GM12892 (cell line): ENCODE data around the gene GPC2.

Experiments used
- DNase-seq: peaks from one replicate; pipeline ENCODE4 v3.0.0; 2011; ENCODE audit not compliant: insufficient read length
- FAIRE-seq: peaks from 2 replicates; lab custom pipeline; 2011; peaks lifted over from hg19 to GRCh38; lab: Jason Lieb, UNC
- POLR2A ChIP-seq: IDR thresholded peaks from 2 replicates; pipeline ENCODE4 v1.6.1; 2011; ENCODE audit warnings: low read depth, low read length, control low read depth
- POLR2AphosphoS5 ChIP-seq: IDR thresholded peaks from 2 replicates; pipeline ENCODE4 v1.6.1; 2011; ENCODE audit warnings: low read depth, low read length, control low read depth
- TAF1 ChIP-seq: IDR thresholded peaks from 2 replicates; pipeline ENCODE4 v1.6.1; 2011; ENCODE audit warnings: low read depth, mild to moderate bottlenecking, control low read depth, low read length, borderline replicate concordance

Gene GPC2

GRCh38 chr7:100127866-100128636 is 49.1 kb downstream of the GPC2 start:
- TF ChIP-seq POLR2AphosphoS5 (no peak), TAF1 (no peak), POLR2A (no peak)
- FAIRE-seq (no peak), DNase-seq (no peak)

DNA sequence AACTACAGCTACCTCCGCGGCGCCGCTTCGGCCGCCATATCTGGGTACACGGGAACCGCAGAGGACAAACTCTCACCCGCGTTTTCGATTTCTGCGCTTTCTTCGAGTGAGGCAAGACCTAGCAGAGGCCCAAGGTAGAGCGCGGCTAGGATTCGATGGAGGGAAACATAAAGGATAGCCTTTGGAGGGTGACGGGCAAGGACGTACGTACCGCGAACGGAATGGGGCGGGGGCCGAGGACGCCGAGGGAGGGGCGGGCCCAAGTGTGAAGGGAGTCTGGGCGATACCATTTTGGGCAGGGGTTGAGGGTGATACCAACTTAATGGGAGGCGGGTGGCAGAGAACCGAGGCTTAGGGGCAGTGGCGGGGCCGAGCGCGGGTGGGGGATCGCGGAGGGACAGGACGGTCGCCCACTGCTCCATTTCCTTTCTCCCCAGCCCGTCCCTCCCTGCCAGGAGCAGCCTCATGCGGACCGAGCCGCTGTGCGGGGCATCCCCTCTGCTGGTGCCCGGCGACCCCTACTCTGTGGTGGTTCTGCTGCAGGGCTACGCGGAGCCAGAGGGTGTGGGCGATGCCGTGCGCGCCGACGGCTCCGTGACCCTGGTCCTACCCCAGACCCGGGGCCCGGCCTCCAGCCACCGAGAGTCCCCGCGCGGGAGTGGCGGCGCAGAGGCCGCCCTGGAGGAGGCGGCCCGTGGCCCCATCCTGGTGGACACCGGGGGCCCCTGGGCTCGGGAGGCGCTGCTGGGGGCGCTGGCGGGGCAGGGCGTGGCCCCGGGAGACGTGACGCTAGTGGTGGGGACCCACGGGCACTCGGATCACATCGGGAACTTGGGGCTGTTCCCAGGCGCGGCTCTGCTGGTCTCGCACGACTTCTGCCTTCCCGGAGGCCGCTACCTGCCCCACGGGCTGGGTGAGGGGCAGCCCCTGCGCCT is 50.0 kb downstream of the GPC2 start, which contains the start of gene MBLAC1:
MBLAC1 (plus strand) TSS at position 37 of the 935 bp plus-strand sequence; CDS start at position 466, 429 bp downstream.
- DNase-seq, result peak; percentile 83
- TF ChIP-seq POLR2AphosphoS5 (peak; percentile 83), POLR2A (peak; percentile 89), TAF1 (no peak; the same call in 1 of the 2 replicates)
- FAIRE-seq, result peak; percentile 95

- FAIRE-seq (no peak), DNase-seq (no peak)
- TF ChIP-seq POLR2A, result no peak
- TF ChIP-seq TAF1, result peak; percentile 73; the same call in 1 of the 2 replicates
- no peak for TF ChIP-seq POLR2AphosphoS5
Measured at GRCh38 chr7:100126239-100126930, 50.8 kb downstream of the GPC2 start.

DNA sequence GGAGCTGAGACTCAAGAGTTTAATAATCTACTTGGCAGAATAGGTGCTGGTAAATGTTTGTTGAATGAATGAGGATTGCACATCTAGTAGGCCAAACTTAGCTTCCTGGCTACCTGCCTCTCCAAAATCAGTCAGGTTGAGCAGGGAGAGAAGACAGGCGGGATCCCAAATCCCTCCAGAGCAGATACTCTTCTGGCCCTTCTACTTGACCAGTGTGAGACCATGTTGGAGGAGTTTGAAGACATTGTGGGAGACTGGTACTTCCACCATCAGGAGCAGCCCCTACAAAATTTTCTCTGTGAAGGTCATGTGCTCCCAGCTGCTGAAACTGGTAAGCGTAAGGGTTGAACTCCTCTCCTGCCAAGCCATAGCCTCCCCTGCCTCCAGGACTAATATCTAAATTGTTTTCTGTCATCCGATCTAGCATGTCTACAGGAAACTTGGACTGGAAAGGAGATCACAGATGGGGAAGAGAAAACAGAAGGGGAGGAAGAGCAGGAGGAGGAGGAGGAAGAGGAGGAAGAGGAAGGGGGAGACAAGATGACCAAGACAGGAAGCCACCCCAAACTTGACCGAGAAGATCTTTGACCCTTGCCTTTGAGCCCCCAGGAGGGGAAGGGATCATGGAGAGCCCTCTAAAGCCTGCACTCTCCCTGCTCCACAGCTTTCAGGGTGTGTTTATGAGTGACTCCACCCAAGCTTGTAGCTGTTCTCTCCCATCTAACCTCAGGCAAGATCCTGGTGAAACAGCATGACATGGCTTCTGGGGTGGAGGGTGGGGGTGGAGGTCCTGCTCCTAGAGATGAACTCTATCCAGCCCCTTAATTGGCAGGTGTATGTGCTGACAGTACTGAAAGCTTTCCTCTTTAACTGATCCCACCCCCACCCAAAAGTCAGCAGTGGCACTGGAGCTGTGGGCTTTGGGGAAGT is 52.6 kb downstream of the GPC2 start:
- FAIRE-seq (no peak), DNase-seq (no peak)
- TF ChIP-seq POLR2A, result 0 out of 2 replicates have a peak, but pooled peaks have one; percentile 10
- TF ChIP-seq TAF1, result no peak

DNA sequence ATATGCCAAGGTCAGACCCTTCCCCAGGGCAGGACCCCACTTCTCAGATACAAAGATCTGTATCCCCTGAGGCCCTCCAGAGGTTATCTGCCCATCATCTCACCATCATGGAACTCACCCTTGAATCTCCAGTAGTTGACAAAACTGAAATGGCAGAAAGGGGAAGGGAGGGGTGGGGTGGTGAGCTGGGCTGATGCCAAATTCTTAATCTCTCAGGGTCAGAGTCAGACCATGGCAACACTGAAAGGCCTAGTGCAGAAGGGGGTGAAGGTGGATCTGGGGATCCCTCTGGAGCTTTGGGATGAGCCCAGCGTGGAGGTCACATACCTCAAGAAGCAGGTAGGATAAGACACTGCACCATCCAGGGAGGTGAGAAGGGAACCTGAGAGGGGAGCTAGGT is 54.6 kb downstream of the GPC2 start:
- TF ChIP-seq POLR2A (no peak), TAF1 (no peak), POLR2AphosphoS5 (no peak)
- DNase-seq (no peak), FAIRE-seq (no peak)

DNA sequence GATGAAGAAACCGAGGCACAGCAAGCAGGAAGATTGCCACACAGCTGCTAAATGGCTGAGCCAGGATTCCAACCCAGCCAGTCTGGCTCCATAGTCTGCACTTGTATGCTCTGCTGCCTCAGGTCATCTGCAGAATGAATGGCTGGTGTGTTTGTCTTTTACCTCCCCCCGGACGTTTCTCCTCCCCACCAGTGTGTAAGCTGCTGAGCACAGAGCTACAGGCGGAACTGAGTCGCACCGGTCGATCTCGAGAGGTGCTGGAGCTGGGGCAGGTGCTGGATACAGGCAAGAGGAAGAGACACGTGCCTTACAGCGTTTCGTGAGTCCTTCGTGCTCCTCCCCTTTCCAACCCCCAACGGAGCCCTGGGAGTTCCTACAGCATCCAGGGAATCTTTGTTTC is 55.1 kb downstream of the GPC2 start:
- TF ChIP-seq POLR2AphosphoS5 (no peak), POLR2A (no peak)
- DNase-seq, result no peak
- FAIRE-seq, result no peak

DNA sequence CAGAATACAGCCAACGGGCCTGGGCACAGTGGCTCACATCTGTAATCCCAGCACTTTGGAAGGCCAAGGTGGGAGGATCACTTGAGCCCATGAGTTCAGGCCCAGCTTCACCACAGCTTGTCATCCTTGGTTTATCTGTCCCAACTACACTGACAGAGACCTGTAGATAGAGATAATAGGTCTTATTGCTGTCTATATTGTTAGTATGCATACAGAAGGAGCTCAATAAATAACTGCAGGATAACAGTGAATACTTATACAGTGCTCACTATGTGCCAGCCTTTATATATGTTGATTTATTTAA is 56.5 kb downstream of the GPC2 start:
- FAIRE-seq (no peak), DNase-seq (no peak)
- TF ChIP-seq POLR2A (no peak), TAF1 (no peak), POLR2AphosphoS5 (no peak)

DNA sequence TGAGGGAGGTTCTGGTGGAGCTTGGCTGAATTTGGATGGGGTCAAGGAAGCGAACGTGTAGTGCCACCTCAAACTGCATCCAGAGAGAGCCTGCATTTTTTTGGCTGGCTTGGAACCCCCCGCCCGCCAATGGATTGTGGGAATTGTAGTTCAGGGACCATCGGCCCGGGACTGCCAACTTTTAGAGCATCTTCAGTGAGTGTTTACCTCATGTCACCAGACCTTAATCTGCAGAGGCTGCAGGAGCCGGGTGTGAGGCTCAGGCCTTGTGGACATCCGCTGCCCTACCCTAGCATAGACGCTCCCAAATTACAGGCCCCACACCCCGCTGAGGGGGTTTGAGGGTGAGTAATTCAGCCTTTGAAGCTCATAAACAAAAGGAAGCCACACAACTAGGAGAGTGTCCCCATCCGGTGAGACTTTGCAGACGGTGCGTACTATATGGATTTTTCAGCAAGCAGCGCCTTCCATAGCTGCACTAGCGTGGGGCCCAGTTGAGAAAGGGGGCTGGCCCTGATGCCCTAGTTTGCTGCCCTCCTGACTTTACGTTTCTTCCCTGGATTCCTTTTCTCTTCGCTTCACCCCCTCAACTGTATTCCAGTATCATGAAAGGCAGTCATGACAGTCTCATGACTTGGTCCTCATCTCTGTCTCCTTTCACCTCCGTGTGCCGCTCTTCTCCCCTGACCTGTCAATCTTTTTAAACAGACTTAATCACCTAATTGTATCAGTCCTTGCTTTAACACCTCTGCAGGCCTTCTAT is 57.0 kb downstream of the GPC2 start:
- FAIRE-seq (no peak), DNase-seq (no peak)
- TF ChIP-seq POLR2AphosphoS5, result no peak
- TF ChIP-seq TAF1, result no peak
- no peak for TF ChIP-seq POLR2A
